Activated gamma-delta T cell (primary cell): ENCODE measurements around the gene FAM168B.

Experiments
- DNase-seq: peaks from one replicate; lab custom pipeline; 2025; lab: John Stamatoyannopoulos, UW

The FAM168B gene

DNA sequence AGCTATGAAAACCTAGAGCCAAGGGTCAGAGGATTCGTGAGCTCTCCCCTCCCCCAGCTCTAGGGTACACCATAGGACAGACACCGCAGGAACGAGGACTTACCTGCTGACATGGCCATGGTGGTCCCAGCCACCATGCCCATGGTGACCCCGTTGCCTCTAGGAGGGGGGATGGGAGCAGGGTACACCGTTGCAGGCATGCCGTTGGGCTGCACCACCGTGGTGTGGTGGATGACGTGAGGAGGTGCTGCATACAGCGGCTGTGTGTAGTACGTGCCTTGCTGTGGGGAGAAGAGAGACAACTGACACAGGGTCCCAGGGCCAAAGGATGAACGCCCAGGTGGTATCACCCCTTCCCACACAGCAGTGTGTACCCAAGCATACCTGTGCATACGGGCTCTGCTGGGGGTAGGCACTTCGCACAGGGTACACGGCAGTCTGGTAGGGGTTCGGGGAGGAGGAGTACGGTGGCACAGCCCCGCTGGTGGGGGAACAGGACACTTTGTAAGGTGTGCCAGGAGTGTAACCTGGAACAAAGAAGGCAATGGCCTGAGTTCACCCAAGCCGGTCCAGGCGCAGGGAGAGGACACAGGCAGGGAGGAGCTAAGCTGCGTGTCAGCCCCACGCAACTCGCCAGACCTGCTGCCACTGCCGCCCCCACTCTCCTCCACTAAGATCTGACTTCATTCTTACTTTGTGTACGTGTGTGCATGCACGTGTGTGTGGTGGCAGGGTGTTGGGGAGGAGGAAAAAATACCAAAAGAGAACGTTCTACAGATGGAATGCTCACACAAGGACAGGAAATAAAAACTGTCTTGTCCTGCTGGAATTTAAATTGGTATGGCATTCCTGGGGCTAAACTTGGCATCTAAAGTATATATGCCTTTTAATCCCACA lies 37.8 kb downstream of the FAM168B start:
- DNase-seq = no peak

DNA sequence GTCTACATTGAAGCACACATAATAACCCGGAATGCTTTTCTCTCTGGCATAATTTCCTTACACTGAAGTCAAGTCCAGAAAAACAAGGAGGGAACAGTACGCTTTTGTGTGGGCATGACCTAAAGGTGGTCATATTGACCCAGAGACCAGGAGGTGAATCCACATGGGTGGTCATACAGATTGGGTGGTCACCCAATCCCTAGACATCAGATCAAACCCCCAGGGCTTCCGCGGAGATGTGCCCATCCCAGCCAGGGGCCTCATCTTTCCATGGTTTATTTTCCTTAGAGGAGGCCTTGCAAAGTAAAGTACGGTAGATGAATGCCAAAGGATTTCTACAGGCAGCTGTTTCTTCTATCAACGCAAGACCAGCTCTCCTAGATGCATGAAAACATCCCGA lies 38.8 kb downstream of the FAM168B start:
- DNase-seq = no peak

DNA sequence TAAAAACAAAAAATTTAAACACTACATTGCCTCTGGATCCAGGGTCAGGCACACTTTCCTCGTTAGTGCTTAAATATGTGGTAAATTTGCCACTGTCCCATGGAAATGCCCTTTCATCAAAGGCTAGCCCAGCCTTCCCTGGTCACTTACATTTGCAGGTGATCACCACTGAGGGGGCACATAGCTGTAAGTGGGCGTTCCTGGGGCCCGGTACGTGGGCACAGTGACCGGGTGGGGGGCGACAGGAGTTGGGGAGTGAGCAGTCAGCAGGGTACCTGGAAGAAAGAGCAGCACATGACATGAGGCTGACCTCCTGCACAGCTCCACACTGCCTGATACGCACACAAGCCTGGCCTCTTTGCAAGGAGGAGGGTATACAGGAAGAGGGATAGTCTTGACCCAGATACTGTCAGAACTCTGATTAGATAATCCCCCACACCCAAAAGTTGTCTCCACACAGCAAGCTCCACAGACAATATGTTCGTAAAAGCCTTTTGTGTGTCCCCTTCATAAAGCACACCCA lies 40.5 kb downstream of the FAM168B start:
- no peak for DNase-seq

DNA sequence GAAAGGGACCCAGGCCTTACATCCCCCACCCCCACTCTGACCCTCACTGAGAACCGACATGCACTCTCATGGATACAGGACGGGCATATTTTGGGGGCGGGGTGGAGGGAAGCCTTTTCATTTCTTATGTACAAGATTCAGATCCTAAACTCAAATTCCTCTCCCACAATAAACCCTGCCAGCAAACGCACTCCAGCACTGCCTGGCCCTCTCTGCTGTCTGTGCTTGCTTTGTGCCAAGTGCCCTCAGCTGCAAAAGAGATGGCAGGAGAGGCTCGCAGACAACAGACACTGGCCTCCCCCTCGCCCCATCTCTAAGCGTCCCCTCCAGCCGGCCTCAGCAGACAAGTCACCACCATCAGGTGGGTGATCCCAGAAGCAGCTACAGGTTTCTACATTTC lies 42.4 kb downstream of the FAM168B start:
- no peak for DNase-seq

DNA sequence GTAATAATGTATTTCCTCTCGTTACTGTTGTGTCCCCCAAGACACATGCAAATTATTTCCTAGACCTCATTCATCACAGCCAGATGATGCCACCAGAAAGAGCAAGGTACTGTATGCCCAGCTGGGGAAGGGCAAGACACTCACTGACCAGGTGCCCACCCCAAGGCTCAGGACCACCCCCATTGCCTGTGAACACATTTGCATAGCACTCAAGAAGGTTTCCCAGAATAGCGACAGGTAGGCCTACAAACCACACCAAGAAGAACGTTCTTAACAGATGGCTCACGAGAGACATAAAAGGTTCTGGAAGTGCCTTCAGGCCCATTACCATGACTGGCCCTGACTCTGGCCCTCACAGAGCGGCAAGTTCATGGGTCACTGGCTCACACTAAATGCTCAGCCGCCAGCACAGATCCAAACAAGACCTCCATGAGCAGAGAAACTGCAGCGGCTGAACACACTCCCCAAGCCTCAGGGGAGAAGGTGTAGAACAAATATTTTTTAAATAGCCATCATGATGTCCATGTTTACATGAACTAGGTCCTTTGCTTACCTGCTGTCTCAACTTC lies 44.0 kb downstream of the FAM168B start:
- no peak for DNase-seq

DNA sequence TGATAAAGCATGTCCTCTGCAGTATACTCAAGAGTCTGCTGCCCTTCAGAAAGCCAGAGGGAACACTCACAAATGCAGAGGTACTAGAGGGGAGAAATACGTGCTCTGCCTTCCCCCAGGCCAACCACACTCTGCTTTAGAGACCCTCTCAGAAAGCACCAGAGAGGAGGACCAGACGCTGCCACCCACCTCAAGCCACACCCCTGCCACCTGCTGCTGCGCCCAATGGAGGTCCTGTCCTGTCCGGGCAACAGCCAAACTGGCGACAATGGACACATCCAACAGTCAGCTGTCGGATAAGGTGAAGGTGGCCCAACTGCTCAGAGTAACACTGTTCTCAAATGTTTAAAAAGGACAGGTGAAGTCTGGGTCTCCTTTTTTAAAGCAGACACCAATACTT lies 44.6 kb downstream of the FAM168B start:
- no peak for DNase-seq

DNA sequence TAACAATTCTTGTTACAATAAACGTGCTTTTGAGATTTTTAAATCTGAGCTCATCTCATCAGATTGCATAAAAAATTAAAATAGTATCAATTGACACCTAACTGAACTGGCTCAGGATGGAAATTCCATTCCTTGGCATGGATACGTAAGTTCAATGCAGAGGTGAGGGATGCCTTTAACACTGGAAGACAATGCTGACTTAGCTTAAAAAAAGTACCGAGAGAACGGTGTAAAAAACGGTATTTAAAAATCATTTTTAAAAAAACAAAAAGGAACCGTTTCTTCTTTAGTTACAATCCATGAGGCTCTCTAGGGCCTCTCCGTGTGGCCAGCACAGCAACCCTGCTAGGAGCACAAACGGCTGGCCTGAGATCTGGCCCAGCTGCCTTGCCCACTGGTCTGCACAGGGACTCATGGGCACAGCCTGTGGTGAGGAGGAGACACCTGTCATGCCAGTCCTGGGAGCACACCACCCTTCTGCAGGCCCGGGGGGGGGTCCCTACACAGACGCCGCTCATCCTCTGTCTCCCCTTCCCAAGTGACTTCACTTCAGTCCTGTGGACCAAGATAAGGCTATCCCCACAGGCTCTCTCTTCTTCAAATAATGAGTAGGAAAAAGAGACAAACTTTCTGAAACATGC lies 45.2 kb downstream of the FAM168B start:
- DNase-seq = no peak

DNA sequence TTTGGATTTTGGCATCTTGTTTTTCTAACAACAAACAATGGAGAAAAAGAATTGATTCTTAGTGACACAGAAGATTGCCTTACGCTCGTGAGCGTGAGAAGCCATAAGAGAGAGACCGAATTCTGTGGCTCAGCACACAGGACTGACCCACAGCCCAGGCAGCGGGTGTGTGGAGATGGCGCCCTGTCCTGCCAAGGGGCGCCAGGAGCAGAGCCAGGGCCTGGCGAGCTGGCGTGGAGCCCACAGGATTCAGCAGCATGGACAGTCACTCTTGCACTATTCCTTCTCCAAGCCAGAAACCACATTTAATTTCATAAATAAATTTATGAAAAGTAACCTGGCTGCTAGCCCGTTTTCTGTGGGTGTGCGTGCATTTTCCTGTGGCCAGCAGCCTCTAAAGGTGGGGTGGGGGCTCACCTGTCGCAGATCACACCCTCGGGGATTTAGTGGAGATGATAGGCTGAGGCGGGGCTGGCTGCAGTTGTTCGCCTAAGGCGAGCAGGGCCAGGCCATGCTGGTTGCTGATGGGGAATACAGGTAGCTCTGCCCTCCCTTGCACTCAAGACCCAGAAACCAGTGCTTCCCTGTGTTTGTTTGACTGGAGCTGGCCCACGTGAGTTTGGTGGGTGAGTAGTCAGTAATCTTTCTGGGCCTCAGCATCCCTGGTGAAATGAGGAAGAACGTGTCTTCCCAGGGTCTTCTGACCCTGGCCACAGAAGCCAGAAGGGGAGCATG lies 46.2 kb downstream of the FAM168B start:
- no peak for DNase-seq

DNA sequence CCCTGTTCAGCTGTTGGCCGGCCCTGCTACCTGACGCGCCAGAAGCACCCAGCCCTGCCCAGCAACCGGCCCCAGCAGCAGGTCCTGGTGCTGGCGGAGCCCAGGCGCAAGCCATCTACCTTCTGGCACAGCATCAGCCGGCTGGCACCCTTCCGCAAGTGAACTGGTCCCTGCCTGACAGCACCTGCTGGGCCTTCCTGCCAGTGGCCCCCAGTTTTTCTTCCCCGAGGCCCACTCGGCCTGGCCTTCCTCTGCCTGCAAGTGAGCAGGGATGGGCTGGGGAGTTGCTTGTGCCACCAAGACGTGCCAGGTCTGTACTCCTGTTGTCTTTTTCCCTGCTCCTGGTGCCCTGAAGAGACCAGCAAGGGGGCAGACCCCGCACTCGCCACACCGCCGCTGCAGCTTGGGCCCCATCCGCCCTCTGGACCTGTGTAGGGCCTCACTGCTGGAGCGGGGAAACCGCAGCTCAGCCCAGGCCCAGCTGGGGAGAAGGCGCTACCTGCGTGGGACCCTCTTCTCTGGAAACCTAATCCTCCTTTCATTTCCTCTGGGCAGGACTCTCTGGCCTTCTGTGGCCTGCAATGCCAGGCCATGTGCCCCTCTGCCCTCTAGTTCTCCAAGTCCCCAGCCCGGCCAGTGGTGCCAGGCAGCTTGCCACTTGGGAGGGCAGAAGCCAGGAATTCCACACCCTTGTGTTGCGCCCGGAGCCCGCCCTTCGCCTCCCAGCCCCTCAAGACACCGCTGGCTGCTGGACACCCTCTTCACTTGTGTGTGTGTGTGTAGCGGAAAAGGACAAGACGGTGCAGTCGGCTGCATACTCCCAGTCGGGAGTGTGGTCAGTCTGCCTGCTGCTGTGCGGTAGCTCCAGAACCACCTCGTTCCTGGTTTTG lies 47.0 kb downstream of the FAM168B start:
- DNase-seq = no peak

DNA sequence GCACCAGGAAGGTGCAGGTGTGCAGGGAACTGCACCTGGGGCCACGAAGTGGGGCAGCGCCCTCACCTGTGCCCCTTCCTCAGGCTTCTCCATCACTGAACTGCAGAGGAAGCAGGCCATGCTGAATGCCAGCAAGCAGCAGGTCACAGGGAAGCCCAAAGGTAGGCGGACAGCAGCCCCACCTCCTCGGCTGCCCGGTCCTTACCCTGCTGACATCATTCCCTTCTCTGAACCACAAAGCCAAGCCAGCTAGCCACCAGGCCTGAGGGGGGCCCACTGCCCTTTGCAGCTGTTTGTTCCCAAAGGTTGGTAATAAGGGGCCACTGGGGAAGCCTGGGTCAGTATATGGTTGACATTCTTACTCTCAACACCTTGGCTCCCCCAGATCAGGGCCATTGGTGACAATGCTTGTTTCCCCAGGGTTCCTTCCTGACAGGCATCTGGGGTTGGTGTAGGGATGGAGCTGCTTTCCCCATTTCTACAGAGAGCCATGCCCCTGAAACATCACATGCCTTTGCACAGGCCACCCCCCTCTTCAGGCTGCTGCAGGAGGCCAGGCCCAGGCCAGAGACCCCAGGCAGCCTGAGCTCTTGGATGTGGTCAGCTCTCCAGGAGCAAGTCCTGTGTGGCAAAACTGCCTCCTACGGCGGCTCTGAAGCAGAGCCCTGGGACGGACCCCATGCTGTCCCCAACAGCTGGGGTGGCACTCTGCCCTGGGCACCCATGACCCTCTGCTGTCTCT lies 47.8 kb downstream of the FAM168B start:
- no peak for DNase-seq

DNA sequence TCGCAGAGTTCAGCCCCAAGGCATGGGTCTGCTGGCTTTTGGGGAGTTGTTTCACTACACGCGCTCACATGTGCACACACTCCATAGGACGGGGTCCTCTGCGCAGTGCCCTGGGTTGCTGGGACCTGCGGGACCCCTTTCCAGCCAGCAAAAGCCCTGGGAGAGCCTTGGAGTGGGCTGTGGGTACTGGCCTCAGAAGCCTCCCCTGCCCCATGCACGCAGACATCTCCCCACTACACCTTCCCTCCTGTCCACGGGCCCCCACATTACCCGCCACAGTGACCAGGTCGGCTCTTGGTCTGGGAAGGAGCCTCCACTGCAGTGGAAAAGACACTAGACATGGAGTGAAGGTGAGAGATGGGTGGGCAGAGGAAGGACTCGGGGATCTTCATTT lies 48.5 kb downstream of the FAM168B start:
- no peak for DNase-seq

DNA sequence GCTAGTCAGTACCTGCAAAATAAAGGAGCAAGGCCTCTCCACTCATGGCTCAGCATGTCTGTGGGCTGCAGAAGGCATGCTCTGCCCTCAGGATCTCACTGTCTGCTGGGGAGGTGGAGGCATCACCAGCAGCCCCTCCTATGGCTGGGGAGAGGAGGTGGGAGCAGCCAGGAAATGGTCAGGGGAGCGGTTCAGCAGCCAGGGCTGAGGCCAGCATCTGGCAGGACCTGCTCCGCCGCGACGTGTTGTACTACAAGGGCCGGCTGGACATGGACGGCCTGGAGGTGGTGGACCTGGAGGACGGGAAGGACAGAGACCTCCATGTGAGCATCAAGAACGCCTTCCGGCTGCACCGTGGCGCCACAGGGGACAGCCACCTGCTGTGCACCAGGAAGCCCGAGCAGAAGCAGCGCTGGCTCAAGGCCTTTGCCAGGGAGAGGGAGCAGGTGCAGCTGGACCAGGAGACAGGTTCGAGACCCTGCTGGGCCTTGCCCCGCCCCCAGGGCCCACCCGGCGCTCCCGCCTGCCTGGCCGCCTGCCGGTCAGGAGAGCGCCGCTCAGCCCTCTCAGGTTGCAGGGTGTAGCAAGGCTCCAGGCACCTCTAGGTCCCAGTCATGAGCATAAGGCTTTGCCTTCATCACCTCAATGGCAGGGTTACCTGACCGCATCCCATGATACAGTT lies 49.0 kb downstream of the FAM168B start:
- DNase-seq = no peak

DNA sequence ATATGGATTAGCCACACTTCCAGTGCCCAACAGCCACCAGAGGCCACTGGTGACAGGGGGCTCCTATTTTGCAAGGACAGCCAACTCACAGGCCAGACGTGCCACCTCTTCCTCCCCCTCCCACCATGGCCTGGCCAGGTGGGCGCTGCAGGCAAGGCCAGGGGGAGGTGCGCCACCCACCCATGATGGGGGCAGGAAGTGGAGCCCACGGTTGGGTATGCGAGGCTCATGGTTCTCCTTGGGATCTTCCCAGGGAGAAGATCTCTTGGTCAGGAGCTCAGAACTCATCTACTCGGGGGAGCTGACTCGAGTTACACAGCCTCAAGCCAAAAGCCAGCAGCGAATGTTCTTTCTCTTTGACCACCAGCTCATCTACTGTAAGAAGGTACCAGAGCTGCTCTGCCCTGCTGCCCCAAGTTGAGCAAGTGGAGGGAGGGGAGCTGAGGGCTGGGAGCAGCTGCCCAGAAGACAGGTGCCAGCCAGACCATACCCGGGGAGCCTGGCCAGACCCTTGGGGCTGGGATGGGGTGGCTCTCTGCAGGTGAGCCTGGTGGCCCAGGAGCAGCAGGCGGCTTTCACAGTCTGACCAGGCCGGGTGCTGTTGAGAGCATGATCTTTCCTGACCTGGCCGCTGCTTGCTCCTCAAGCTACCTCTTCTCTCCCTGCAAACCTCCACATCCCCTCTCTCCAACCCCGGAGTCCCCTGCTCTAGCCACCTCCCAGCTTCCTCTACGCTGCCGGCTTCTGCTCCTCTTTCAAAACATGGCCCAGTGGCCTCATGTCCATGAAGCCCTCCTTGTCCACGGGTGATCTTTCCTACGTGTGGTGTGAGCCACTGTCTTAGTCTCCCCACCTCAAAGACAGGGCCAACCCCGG lies 49.8 kb downstream of the FAM168B start:
- no peak for DNase-seq

DNA sequence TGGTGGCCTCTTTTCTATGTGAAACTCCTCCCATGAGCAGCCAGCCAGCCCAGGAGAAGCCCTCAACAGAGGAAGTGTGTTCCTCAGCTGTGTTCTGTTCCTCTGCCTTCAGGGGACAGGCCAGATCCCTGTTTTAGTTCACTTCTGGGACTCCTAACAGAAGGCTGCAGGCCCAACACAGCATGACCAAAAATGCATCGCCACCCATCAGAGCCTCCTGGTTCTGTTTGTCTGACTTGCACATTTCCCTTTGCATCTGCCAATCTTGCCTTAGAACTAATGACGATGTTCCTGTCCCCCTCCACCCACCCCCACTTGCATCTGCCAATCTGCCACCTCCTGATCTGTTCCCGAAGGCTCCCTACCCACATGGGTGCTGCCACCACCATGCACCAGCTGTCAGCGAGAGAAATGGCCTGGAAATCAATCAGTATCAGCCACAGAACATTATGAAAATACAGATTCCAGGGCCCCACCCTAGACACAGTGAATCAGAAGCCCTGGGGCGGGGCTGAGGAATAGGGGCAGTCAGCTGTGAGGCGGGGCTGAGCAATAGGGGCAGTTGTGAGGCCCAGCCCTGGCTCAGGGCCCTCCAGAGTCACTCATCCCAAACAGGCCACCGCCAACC lies 51.0 kb downstream of the FAM168B start:
- no peak for DNase-seq

DNA sequence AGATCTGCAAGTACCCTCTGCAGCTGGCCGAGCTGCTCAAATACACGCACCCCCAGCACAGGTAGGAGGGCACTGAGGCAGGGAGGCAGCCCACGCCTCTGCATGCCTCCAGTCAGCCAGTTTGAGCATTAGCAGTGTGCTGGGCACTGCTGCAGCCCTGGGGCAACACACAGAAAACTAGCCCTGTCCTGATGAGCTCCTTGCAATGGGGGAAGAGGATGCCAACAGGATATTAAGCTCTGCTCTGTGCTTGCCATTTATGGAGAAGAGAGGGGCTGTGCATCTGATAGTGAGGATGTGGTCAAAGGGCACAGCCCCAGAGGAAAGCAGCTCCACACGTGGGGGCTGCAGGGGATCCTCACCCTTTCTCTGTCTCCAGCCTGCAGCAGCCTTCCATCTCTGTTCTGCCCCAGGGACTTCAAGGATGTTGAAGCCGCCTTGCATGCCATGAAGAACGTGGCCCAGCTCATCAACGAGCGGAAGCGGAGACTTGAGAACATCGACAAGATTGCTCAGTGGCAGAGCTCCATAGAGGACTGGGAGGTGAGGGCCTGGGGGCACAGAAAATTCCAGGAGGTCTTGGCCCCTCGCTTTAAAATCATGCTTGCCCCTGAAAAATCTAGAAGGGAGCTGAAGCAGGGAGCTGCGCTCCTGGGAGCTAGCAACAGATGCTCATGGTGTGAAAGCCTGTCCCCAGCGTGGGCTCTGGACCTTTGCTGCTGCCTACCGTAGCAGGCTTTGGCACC lies 51.7 kb downstream of the FAM168B start:
- no peak for DNase-seq

DNA sequence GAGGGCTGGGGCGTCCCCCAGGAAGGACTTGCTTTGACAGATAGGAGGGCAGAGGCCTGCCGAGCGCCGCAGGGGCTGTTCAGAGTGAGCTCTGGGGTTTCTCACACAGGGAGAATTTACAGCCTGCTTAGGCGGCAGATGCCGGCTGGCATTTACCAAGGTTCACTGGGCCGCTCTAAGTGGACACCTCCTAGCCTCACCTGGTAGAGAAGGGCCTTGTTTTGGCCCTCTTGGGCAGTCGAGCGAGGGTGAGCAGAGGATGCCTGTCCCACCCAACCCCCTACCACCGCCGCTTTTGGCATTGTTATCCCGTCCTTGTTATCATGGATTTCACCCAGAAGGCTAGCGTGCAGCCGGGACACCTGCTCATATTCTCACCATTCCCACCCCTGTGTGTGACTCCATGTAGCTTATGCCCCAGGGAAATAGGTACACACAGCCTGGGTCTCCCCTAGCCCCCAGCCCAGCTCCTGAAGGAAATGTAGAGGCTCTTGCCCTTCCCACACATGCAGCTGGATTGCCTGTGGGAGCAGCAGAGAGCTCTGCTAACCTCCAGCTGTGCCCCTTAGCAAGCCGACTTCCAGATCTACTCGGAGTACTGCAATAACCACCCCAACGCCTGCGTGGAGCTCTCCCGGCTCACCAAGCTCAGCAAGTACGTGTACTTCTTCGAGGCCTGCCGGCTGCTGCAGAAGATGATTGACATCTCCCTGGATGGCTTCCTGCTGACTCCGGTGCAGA lies 52.4 kb downstream of the FAM168B start:
- DNase-seq = no peak
